NOMO-1 treated with DMSO at 0.1 percent for 48 hours (cell line): Measurements from ENCODE around the gene AQP10.
"Not testable (repeated sequence)": the region's sequence is repeated elsewhere in the genome, so short reads cannot be mapped to it uniquely, and the experiment has no call there.

ENCODE experiments used
- DNase-seq: peaks from one replicate; lab custom pipeline; 2025; ENCODE audit not compliant: unreplicated experiment; lab: John Stamatoyannopoulos, UW

AQP10 gene

DNA sequence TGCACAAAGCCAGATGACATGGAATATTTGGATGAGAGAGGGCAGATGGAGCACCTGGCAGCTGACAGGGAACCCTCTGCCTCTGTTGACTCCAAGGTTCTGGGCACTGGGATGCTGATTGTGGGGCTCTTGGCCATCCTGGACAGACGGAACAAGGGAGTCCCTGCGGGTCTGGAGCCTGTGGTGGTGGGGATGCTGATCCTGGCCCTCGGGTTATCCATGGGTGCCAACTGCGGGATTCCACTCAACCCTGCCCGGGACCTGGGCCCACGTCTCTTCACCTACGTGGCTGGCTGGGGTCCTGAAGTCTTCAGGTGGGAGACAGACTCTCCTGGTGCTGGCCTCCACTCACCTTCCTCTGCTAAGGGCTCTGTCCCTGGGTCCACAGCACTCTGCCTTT, 2.6 kb downstream of the AQP10 start:
- no peak for DNase-seq

DNA sequence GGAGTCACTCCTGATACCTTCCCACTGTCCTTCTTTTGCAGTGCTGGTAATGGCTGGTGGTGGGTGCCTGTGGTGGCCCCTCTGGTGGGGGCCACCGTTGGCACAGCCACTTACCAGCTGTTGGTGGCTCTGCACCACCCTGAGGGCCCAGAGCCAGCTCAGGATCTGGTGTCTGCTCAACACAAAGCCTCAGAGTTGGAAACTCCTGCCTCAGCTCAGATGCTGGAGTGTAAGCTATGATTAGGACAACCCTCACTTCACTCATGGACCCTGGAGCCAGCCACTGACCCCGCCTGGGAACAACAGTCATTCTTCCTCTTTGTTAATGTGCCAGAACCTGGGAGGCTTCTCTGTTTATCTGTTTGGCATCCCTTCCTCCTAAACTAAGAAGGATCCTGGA, 3.3 kb downstream of the AQP10 start:
- no peak for DNase-seq

DNA sequence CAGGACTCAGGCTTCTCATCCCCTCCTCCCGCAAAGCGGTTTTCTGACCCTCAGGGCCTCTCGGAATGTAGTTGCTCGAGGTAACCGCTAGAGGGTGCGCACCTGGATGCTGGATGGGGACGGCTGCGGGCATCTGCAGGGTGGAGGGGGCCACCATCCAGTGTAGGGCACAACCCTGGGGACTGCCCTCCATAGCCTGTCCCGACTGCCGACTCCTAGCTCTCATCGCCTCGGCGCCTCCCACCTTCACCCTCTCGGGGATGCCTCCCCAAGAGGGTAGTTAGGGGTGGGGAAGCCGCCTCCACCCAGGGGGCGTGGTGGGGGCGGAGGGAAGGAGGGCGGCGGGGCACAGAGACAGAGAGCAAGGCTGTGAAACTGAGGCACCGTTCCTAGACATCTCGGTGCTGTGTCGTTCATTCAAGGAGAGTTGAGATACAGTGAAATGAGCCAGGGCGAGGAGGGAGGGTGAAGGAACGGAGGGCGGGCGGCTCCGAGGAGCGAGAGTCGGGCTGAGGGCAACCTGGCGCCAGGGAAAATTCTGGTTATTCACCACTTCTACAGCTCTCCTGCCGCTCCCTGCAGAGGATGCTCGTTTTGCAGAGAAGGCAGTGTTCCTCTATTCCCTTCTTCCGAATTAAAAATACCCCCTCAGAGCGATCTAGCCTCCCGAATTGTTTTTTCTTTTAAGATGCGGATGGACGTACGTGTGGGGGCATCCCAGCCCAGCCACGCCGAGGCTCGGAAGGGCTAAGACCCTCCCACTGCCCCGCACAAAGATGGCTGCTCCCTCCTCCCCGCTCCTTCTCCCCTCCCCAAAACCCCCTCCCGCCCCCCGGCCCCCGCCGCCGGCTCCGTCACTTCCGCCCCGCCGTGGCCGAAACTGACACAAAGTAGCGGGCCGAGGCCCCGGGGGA, 4.0 kb downstream of the AQP10 start, which contains the start of gene ATP8B2:
Gene ATP8B2, plus strand, starts transcription at position 857 of the 914 bp plus-strand sequence. CDS start 2,617 bp downstream, outside the sequence.
- DNase-seq, result peak; percentile 54

DNA sequence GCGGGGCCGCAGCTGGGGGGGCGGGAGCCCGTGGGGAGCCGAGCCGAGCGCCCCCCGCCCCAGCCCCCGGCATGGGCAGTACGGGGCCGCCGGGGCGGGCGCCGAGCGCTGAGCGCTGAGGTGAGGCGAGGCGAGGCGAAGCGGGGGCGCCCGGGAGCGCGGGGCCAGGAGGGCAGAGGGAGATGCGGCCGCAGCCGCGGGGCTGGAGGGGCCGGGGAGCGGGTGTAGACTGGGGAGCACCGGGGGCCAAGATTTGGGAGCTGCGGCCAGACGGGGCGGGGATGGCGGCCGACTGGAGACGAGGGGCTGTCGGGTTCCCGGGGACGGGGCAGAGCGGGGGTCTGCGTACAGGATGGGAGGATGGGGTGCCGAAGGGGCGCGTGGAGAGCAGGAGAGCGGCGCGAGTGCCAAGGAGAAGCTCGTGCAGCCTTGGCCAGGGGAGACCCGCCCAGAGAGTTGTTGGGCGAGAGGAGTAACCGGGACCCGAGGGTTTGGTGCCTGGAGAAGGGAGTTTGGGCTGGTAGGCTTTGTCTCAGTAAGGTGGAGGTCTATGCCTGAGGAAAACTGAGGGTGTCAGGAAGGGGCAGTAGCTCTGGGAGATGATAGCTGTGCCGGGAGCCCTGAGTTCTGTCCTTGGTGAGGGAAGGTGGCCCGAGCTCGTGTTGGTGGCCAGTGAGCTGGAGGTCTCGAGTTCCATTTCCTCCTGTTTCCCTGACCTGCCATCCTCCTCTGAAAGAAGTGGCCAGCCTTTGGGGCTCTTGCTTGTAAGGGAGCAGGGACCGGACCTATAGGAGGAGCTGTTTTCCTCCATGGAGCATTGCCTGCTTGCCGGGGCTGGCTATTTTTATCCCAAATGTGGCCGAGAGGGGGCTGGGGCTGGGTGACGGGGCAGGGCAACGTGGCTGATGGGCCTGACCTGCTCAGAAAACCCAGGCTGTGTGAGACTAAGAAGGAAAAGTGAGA, 5.0 kb downstream of the AQP10 start:
- peak; percentile 23 for DNase-seq

DNA sequence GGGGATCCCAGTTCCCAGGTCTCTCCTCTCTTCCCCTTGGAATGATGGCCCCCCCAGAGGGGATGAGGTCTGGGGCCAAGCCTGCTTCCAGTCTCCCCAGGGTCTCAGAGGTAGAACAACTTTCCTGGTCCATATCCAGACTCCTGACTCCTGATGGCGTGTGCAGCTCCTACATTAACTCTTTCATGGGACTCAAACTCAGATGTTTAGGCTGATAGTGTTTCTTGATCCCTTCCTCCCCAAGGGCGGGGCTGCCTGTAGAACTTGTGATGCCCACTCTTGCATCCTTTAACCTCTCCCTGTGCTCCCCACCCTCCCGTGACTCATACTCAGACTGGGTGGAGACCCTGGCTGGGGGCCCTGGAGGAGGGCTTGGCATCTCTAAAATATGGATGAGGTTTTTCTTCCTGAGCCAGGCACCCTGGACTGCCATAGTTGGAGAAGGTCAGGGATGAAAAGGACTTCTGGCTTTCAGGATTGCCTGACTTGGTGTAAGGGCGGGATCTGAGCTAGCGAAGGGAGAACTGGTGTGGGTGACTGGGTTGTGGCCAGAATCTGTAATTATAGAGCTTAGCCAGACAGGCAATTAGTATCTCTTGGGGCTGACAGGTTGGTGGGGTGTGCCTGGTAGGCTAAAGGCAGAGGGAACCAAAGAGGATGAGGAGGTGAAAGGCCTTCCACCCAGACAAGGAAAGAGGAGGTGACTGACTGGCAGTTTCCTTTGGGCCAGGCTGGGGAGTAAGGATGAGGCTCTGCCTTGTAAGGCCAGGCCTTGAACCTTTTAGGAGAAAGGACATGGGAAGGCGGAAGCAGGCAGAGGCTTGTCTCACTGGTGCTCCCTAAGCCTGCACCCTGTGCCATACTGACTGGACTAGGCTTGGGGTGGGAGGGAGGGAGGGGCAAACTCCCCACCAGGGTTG, 5.9 kb downstream of the AQP10 start:
- no peak for DNase-seq

DNA sequence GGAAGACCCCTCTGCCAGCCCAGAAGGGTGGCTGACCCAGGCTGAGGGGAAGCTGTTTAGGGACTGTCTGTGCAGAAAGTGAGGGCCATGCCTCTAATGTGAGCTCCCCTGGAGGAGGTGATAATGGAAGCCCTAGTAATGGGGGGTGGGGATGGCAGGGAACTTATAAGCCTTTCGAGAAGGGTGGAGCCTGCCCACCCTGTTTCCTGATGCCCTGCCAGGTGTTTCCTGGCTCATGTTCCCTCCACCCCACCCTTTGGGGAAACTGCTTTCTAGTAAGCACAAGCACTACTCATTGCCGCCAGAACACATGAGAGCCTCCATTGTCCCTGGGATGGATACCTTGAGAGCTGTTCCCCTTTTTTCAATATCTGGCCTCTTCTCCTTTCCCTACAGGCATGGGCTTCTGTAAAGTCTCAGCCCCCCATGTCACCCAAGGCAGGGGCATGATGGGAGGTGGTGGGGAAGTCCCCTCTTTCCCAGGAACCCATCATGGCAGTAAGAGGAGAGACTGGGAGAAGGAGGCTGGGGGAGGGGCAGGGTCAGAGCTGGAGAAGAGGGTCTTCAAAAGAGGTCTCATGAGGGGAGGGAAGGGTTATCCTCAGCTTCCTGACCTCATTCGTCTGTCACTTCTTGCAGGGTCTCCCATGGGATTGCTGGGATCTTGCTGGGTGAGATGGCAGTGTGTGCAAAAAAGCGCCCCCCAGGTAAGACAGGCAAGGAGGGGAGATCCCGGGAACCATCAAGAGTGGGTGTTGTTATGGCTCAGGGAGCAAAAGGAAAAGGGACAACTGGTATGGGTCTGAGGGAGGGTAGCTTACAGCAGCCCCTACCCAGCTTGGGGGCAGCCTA, 6.8 kb downstream of the AQP10 start:
- DNase-seq, result peak; percentile 15

DNA sequence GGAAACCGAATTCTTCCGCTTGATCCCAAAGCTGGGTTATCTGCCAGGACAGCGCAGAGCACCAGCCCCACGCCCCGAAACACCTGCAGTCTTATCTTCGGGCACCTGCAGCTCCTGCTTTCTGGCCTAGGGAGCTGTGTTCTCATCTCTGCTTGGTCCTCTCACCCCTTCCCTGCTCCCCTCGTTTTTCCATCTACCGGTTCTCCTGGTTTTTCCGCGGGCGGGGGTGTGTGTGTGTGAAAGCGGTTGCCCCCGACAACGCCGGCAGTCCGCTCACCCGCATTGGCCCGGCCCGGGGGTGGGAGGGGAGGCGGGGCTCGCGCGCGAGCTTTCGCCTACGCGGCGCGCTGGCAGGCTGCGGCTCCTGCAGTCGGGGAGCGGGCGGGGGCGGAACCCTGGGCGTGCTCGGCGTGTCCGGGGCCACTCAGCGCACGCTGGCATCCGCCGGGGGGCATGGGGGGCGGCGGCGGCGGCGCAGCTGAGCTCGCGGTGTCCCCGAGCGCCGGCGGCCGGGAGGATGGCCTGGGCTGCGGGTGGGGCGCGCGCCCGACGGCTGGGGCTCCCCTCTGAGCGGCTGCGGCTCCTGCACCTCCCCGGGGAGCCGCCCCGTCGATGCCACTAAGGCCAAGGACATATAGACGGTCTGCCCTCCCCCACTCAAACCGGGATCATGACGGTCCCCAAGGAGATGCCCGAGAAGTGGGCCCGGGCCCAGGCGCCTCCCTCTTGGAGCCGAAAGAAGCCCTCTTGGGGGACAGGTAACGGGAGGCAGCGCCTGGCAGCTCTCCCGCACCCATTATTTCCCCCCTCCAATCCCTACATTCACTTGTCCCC, 7.6 kb downstream of the AQP10 start:
- DNase-seq, result peak; percentile 44

DNA sequence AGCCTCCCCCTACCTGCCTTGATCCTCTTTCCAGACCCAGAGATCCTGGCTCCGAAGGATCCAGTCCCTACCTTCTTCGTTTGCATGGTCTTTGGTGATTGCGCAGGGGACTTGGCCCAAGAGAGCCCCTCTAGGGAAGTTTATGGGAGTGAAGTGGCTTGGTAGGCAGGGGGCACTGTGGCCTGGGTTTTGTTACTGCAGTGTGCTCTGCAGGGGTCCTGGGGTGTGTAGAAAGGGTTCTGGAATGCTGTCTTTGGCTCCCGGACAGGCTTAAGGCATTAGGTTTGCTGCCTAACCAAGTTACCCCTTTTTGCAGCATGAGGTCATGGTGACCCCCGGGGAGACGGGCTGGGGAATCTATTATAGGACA, 8.2 kb downstream of the AQP10 start:
- DNase-seq, result no peak

DNA sequence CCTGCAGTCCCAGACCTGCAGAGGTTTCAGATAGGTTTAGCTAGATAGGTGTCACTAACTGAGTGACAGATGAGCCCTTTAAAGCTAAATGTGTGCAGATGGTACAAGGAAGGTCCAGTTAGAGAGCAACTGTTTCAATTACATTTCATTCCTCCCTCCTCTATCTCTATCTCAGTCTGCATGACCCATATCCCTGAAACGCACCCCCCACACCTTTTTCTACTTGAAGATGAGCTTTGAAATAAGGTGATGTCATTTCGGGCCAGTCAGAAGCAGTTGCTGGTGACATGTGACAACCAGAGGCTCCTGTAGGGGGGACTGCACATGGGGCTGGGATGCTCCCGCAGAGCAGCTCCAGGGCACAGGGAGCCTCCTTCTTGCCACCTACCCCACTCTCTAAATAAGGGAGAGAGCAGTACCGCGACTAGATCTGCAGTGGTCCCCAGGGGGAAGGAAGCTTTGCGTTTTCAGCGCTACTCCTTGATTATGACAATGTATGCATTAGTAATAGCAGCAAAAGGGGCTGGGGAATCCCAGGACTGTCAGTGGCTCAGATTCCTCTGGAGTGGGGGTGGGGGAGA, 8.7 kb downstream of the AQP10 start:
- no peak for DNase-seq

DNA sequence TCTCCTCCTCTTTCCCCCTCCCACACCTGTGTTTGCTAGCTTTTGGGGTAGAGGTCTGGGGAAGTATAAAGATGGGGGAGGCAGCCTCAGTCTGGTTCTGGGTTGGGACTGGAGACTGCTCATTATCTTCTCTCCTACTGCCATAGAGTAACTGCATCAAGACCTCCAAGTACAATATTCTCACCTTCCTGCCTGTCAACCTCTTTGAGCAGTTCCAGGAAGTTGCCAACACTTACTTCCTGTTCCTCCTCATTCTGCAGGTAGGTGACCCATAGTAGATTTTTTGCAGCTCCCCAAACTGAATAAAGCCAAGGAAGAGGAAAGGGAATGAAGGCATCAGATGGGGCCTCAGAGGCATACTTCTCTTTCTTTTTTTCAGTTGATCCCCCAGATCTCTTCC, 9.8 kb downstream of the AQP10 start:
- DNase-seq, result no peak

DNA sequence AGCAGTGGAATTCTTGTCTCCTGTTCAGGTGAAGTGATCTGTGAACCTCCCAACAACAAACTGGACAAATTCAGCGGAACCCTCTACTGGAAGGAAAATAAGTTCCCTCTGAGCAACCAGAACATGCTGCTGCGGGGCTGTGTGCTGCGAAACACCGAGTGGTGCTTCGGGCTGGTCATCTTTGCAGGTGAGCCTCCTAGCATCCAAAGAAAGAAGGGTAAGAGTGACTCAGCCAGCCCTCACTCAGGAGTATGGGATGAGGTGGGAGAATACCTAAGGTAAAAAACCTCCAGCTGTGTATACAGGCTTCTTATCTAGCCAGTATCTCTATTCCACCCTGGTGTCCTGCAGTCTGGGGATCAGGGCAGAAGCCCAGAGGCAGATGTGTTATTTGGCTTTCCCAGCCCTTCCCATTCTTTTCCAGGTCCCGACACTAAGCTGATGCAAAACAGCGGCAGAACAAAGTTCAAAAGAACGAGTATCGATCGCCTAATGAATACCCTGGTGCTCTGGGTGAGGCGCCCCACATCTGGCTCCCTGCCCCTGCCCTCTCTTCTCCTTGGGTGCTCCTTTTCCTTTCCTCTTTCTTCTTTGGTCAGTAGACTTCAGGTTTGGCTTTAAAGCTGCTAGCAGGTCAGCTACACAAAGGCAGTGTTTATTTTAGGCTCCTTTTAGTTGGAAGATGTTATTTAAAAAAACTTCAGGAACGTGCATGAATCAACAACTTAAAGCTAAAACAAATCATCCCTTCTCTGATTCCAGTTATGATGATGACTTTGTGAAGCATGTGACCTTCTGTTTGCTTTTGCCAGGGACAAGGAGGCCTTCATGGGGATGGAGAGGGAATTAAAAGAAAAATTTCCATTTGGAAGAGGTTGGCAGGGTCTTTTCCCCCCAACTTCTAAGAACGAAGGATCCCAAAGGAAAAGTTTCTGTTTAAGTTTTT, 13.5 kb downstream of the AQP10 start:
- DNase-seq, result no peak

DNA sequence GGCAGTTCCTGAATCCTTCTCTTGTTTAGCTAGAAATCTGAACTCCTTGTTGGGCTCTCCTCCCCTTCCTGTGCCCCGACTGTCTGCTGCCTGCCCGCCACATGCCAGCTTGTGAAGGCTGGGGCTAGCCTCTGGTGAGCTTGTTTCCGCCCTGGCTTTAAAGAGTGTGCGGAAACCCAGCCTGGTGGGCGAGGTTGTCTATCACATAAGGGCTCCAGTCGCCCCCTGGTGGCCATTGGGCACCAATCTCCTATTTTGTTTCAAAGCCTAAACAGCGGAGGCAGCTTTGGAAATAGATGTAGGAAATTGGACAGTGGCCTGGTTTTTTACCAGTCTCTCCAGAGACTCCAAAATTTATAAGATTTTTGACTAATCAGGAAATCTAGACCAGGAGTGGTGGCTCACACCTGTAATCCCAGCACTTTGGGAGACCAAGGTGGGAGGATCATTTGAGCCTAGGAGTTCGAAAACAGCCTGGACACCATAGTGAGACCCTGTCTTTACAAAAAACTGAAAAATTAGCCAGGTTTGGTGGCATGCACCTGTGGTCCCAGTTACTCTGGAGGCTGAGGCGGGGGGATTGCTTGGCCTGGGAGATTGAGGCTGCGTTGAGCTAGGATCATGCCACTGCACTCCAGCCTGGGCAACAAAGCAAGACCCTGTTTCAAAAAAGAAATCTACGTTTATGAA, 14.3 kb downstream of the AQP10 start:
- DNase-seq, result peak; percentile 72

DNA sequence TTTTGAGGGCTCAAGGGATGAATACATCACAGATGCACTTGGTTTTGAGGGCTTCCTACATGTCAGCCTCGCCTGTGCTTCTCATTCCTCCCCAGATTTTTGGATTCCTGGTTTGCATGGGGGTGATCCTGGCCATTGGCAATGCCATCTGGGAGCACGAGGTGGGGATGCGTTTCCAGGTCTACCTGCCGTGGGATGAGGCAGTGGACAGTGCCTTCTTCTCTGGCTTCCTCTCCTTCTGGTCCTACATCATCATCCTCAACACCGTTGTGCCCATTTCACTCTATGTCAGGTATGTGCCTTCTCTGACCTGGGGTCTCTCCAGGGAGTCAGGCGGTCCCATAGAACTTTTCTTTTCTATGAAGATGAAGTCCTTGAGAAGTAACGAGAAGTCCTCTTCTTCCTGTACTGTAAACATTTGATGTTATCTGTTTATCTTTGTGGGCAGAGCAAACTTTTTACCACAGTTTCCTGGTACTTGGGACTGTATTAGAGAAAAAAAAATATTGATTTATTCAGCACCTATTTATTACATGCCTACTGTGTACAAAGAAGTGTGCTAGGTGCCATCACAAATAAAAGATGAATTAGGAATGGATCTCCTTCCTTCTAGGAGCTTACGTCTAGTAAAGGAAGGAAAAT, 16.5 kb downstream of the AQP10 start:
- no peak for DNase-seq

DNA sequence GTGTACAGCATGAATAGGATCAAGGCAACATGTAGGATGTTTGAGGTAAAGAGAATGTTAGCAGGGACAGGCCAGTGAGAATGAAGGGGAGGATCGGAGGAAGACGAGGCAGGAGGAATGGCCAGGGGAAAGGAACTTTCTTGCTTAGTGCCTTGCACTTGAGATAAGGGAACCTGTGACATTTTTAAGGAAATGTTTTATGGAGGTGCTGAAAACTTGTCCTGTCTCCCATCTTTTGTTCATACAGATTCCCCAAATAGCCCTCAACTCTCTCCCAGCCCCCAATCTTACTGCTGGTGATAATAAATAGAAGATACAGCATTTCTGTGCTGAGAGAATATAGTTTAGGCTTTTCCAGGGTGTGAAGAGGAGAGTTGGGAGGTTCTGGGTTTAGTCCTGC, 18.0 kb downstream of the AQP10 start:
- no peak for DNase-seq

DNA sequence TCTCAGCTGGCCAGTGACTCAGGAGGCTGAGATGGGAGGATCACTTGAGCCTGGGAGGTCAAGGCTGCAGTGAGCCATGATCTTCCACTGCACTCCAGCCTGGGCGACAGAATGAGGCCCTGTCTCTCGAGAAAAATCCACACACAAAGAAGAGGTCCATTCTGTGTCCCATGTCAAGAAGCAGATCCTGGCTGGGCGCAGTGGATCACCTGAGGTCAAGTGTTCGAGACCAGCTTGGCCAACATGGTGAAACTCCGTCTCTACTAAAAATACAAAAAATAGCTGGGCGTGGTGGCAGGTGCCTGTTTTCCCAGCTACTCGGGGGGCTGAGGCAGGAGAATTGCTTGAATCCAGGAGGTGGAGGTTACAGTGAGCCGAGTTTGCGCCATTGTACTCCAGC, 20.5 kb downstream of the AQP10 start:
- DNase-seq, result not testable (repeated sequence)

DNA sequence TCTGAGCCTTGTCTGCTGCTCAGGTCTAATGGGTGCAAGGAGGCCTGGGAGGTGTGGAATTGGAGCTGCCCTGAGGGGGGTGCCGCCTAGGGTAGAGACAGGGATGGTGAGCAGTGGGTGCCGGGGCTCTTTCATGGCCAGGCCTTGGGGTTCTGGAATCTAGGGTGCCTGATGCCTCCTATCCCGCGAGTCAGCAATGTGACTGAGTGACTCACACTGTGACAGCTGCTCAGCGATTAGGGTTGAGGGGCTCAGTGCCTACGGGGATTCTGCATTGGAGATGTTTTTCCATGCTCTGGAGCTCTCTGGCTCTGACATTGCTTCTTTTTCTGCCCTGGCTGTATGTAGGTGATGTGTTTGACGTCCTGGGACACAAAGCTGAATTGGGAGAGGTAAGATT, 21.2 kb downstream of the AQP10 start:
- DNase-seq, result no peak
